Right lobe of liver (tissue), 4 donors: ENCODE results near the gene PLK1.

Source experiments
- CTCF ChIP-seq, 4 donors: fragments of 200-600 bp in 3 of 4; fragments of 450-650 bp in 1 of 4; IDR thresholded peaks; one replicate each; pipeline versions ENCODE4 v1.5.1 to v1.8.0; 2016 to 2022; ENCODE audit warnings: antibody characterized with exemption in 4 of 4, mild to moderate bottlenecking in 2 of 4
- POLR2A ChIP-seq: fragments of 450-650 bp; IDR thresholded peaks from one replicate; pipeline ENCODE4 v1.6.1; 2017; ENCODE audit warnings: antibody characterized with exemption, mild to moderate bottlenecking
- donor health status: DM: no; HTN: no; CAD: no.
- donor health status: DM: no; HTN: no; CAD: no.
- donor health status: DM: no; HTN: yes; CAD: no.

GRCh38 chr16:23640931-23641765 is 37.5 kb upstream of the PLK1 start, which contains the start of the genes DCTN5 and PALB2:
- TF ChIP-seq CTCF (IDR thresholded peaks at IDR 0.05) (no peak), POLR2A (peak; percentile 43)
